HepG2 (cell line): ENCODE measurements around the gene SRI. TPM values are rescaled to one million over a fixed set of nuclear protein-coding genes. Genes with fewer than 3 reads are reported as not detected.

Source experiments
- ATAC-seq: fragments of 200-7000 bp; cut with Tn5 transposase; 3 replicates; pipeline ENCODE4 v1.9.1; 2020; ENCODE audit warnings: mild to moderate bottlenecking, moderate library complexity
- BruUV-seq: library from RNA; stranded (reverse); fragments of 400-500 nt; replicated peaks from 2 replicates; lab custom pipeline; 2021; lab: Mats Ljungman, UMichigan
- CTCF ChIA-PET: fragments of 300-600 bp; formaldehyde crosslinking; extraction: SDS; loops from one replicate; lab custom pipeline; 2021; ENCODE audit warnings: low total read pairs, inconsistent platforms, low intra/inter-chr PET ratio; lab: Yijun Ruan, JAX
- POLR2A ChIA-PET: fragments of 350-600 bp; sonication (Branson Sonifier 250); formaldehyde crosslinking; loops from one replicate; lab custom pipeline; 2020; ENCODE audit warnings: antibody characterized with exemption, inconsistent platforms; lab: Yijun Ruan, JAX
- DNase-seq: peaks from one replicate; pipeline ENCODE4 v3.0.0-alpha.2; 2015; ENCODE audit warnings: low spot score
- FAIRE-seq: peaks from 3 replicates; lab custom pipeline; 2011; peaks lifted over from hg19 to GRCh38; lab: Jason Lieb, UNC
- H2AFZ ChIP-seq: one replicate; pipeline ENCODE4 v1.6.1; 2011; ENCODE audit warnings: low read length, inconsistent platforms
- H3K27ac ChIP-seq: fragments of 300-600 bp; 3 replicates; pipeline ENCODE4 v1.8.0; 2011; ENCODE audit warnings: mixed run types, mild to moderate bottlenecking, mixed read lengths, low read length, inconsistent platforms; ENCODE audit not compliant: insufficient read depth; ENCODE audit errors: extremely low read length
- H3K27me3 ChIP-seq, 2 experiments: fragments of 200-600 bp in 1 of 2; 2 replicates in 1 of 2; 3 replicates in 1 of 2; pipeline versions ENCODE4 v1.6.0 to v1.8.0; 2011; ENCODE audit warnings: low read length in 2 of 2, mild to moderate bottlenecking in 2 of 2, moderate library complexity in 2 of 2, inconsistent platforms in 1 of 2; ENCODE audit not compliant: insufficient read depth in 2 of 2, control insufficient read depth in 1 of 2
- H3K36me3 ChIP-seq, 2 experiments: fragments of 200-600 bp in 1 of 2; replicated peaks in 1 of 2; 2 replicates in 1 of 2; 3 replicates in 1 of 2; pipeline versions ENCODE4 v1.5.1 to v1.8.0; 2011; ENCODE audit warnings: low read length in 2 of 2, inconsistent platforms in 1 of 2; ENCODE audit not compliant: insufficient read depth in 2 of 2, control insufficient read depth in 1 of 2
- H3K4me1 ChIP-seq: 2 replicates; pipeline ENCODE4 v1.5.1; 2012; ENCODE audit warnings: low read length, inconsistent platforms; ENCODE audit not compliant: insufficient read depth
- H3K4me2 ChIP-seq: 2 replicates; pipeline ENCODE4 v1.6.0; 2011; ENCODE audit warnings: low read depth, low read length, inconsistent platforms
- H3K4me3 ChIP-seq, 3 experiments: fragments of 200-600 bp in 1 of 3; sonication (generic), shearing (Covaris generic) in 1 of 3; replicated peaks in 1 of 3; 2 replicates each; pipeline ENCODE4 v1.5.1; 2011 to 2016; ENCODE audit warnings: low read length in 3 of 3, inconsistent platforms in 2 of 3, low read depth in 2 of 3, mild to moderate bottlenecking in 2 of 3, control low read depth in 1 of 3, mixed read lengths in 1 of 3; ENCODE audit not compliant: insufficient read depth in 1 of 3
- H3K79me2 ChIP-seq: one replicate; pipeline ENCODE4 v1.6.1; 2011; ENCODE audit warnings: low read length, inconsistent platforms; ENCODE audit not compliant: insufficient read depth
- H3K9ac ChIP-seq: 2 replicates; pipeline ENCODE4 v1.6.0; 2011; ENCODE audit warnings: mild to moderate bottlenecking, low read depth, low read length, inconsistent platforms; ENCODE audit not compliant: insufficient read depth
- H3K9me3 ChIP-seq: 2 replicates; pipeline ENCODE4 v1.5.1; 2012; ENCODE audit warnings: mild to moderate bottlenecking, low read length
- H4K20me1 ChIP-seq: 2 replicates; pipeline ENCODE4 v1.6.0; 2011; ENCODE audit warnings: inconsistent platforms, mild to moderate bottlenecking, low read length, moderate library complexity; ENCODE audit not compliant: insufficient read depth
- ARID5B ChIP-seq: IDR thresholded peaks from 2 replicates; pipeline ENCODE4 v1.4.0; 2020; ENCODE audit warnings: mild to moderate bottlenecking, missing genetic modification reagents
- PRDM10 ChIP-seq: sonication (generic); formaldehyde crosslinking; IDR thresholded peaks from 2 replicates; pipeline ENCODE4 v1.4.0; 2020; ENCODE audit warnings: low read depth, missing genetic modification reagents
- ZNF350 ChIP-seq: sonication (generic); formaldehyde crosslinking; IDR thresholded peaks from 2 replicates; pipeline ENCODE4 v1.4.0; 2020; ENCODE audit warnings: mild to moderate bottlenecking, low read depth, missing genetic modification reagents, borderline replicate concordance
- ZNF430 ChIP-seq: sonication (generic); formaldehyde crosslinking; IDR thresholded peaks from 2 replicates; pipeline ENCODE4 v1.9.0; 2021; ENCODE audit warnings: mild to moderate bottlenecking, missing genetic modification reagents
- ZNF703 ChIP-seq: sonication (generic); formaldehyde crosslinking; IDR thresholded peaks from 2 replicates; pipeline ENCODE4 v1.5.1; 2020; ENCODE audit warnings: missing genetic modification reagents, mild to moderate bottlenecking, moderate library complexity, borderline replicate concordance
- ZNF780A ChIP-seq: sonication (generic); formaldehyde crosslinking; IDR thresholded peaks from 2 replicates; pipeline ENCODE4 v1.8.0; 2022; ENCODE audit warnings: mild to moderate bottlenecking, missing genetic modification reagents, moderate library complexity
- WGBS: methylation state at CpG from one replicate; pipeline ENCODE4 v1.1.6; 2017; ENCODE audit warnings: low lambda C conversion rate; 5-methylcytosine and 5-hydroxymethylcytosine counted together
- in situ Hi-C: cut with HindIII; loops from 2 replicates; pipeline ENCODE4 v1.10.0; 2017; ENCODE audit warnings: low pct_unique_long_range_greater_than_20kb; ENCODE audit not compliant: extremely low pct_ligation_motif_present
- intact Hi-C: fragments of 100-400 bp; cut with micrococcal nuclease; formaldehyde crosslinking; loops from one replicate; pipeline ENCODE4 v1.10.0; 2022; ENCODE audit not compliant: unreplicated experiment
- polyA plus RNA-seq, 8 experiments: library from polyadenylated mRNA; depleted of rRNA in 3 of 8; stranded (reverse) in 7 of 8; unstranded in 1 of 8; fragments of >200 nt; fragmentation: Illumina TruSeq in 4 of 8; extraction: Trizol in 4 of 8; gene quantifications; 2 replicates each; pipeline versions ENCODE4 v1.2.1 to v1.2.3, GENCODE V29; 2011 to 2016; ENCODE audit warnings: low read depth in 4 of 8, missing spikeins in 1 of 8, mixed read lengths in 1 of 8; ENCODE audit not compliant: insufficient read depth in 1 of 8
- total RNA-seq, 5 experiments: library from RNA; depleted of rRNA; stranded (reverse); fragments of >200 nt; fragmentation: Illumina TruSeq; extraction: Trizol; gene quantifications; 2 replicates each; pipeline ENCODE4 v1.2.3, GENCODE V29; 2016; ENCODE audit warnings: low read depth in 1 of 5

Gene SRI
- total and polyA plus RNA-seq, 2 of the 13 experiments (the other 11 are each of a cell fraction or from before 2014, with no cell fraction given) = 0.33 TPM; not detected in 1

GRCh38 chr7:88229302-88229995, 9.6 kb upstream of the SRI start:
- DNase-seq (no peak), FAIRE-seq (no peak), ATAC-seq (no peak)
- Histone ChIP-seq H3K27me3 (peaks cover 0 to 38% of the 10 kb centered on the region in 2 experiments; a peak in 3 of 5 replicates), H3K4me1 (peaks cover 31% of the 10 kb centered on the region), H2AFZ (no peak overlapping the region), H3K27ac (no peak overlapping the region), H3K4me2 (no peak overlapping the region), H3K4me3 (no peak overlapping the region), H3K9ac (no peak overlapping the region), H3K36me3 (no peaks in the 10 kb centered on the region), H4K20me1 (no peaks in the 10 kb centered on the region), H3K79me2 (no peaks in the 10 kb centered on the region), H3K9me3 (no peaks in the 10 kb centered on the region)
- no TSS peak for BruUV-seq
- WGBS = 40% methylated on average over 4 of the region's 4 CpGs
- ChIA-PET POLR2A (no interaction called here), CTCF (no interaction called here)
- intact Hi-C loops (no loop called here), in situ Hi-C loops (loop anchor here (25.0 kb wide), 1 partner anchor 608 kb away; no protein-coding TSS in a partner anchor)
- TF ChIP-seq ZNF430 (no peak), PRDM10 (CRISPR knock-in tag) (no peak), ZNF703 (no peak), ZNF350 (CRISPR knock-in tag) (no peak), ZNF780A (no peak), ARID5B (no peak)
